Right lung (tissue), 5 donors: ENCODE data around the gene LRRFIP2. TPM values are rescaled to one million over a fixed set of nuclear protein-coding genes. Genes with fewer than 3 reads are reported as not detected.
A peak's percentile ranks its signal among the peaks of the same experiment; 100 is the strongest.

ENCODE experiments used
- DNase-seq, 2 donors: peaks; one replicate each; pipeline ENCODE4 v3.0.0-alpha.2; 2013
- polyA plus RNA-seq, 5 donors: library from polyadenylated mRNA; unstranded; fragments of 120-200 nt; gene quantifications; one replicate each; pipeline versions ENCODE4 v1.2.1 to v1.2.3, GENCODE V29; 2013; ENCODE audit warnings: inconsistent platforms in 1 of 5, low replicate concordance in 1 of 5; ENCODE audit not compliant: insufficient read length in 5 of 5, insufficient read depth in 1 of 5

LRRFIP2 gene
- polyA plus RNA-seq, 5 donors, result 61.4 to 72.4 (median 65.1) TPM

GRCh38 chr3:37117548-37117947 lies 56.8 kb downstream of the LRRFIP2 start:
- DNase-seq, result no peak

DNA sequence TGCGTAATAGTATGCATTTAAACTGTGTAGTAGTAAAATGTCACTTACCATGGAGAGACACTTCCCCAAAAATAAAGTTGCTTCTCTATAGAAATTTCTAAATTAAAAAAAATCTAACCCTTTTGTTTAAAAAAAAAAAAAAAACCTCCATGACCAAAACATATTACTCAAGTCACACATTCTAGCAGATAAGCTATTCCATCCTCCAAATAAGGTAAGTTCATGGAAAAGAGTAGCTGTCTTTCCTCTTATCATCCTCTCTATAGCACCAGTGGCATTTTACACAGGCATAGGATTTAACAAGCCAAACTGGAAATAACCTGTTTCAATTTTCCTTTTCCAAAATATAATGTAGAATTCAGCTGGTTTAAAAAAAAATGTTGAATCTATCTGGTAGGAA lies 57.4 kb downstream of the LRRFIP2 start:
- no peak for DNase-seq

DNA sequence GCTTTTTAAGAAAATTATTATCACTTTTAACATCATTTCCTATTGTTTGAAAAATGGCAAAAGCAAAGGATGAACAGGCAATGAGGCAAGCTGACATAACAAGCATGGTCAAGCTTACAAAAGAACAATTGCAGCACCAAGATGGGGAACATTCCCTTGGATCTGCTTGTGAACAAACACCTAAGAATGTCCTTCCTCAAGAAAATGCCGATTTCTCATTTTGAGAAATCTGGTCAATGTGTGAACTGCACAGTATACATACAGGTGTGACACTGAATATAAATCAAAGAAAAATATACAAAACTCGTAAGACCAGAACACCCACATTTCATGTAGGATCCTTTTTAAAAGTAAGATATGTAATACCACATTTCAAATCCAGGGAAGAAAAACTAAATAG lies 58.9 kb downstream of the LRRFIP2 start:
- no peak for DNase-seq

DNA sequence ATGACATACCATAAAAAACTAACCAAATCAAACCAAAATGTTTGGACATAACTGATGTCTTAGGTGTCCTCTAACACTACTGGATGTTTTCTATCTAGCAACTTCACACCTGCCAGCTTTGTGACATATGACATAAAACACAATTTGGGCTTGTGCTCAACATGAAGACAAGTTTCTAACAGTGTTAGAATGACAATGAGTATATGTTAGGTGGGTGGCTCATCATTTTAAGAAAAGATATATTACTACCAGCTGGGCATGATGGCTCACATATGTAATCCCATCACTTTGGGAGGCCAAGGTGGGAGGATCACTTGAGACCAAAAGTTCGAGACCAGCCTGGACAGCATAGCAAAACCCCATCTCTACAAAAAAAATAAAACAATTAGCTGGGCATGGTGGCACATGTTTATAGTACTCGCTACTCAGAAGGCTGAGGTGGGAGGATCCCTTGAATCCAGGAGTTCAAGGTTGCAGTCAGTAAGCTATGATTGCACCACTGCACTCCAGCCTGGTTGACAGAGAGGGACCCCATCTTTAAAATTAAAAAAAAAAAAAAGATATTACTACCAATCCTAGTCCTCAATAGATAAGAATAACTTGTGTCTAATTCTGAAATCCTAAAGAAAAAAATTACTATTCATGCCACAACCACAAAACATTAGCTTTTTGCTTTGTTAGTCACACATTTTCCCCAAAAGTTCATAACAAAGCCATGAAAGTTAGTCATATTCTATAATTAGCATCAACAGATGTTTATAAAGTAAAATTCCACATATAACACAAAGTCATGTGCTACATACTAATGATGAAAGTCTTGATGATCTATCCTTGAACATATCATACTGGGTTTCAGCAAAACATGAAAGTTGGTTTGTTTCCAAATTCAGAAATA lies 59.9 kb downstream of the LRRFIP2 start:
- DNase-seq, result no peak

DNA sequence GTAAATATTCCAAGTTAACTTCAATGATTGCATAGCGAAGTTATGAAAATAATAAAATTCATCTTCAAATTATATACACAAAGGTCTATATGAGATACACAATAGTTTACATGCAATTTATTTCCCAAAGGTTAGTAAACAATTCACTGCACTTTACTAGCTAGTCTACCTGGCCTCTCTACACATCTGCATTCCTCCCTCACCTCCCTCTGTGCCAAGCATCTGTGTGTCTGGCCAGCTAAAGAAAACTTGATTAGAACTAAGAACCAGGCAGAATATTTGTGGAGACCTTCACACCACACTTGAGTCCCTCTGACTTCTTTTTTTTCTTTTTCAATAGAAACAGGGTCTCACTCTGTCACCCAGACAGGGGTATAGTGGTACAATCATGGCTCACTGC lies 61.4 kb downstream of the LRRFIP2 start:
- no peak for DNase-seq

- DNase-seq, result no peak
These were observed 63.2 kb downstream of the LRRFIP2 start for GRCh38 chr3:37111199-37111598.

GRCh38 chr3:37107846-37108245 lies 66.5 kb downstream of the LRRFIP2 start:
- no peak for DNase-seq

DNA sequence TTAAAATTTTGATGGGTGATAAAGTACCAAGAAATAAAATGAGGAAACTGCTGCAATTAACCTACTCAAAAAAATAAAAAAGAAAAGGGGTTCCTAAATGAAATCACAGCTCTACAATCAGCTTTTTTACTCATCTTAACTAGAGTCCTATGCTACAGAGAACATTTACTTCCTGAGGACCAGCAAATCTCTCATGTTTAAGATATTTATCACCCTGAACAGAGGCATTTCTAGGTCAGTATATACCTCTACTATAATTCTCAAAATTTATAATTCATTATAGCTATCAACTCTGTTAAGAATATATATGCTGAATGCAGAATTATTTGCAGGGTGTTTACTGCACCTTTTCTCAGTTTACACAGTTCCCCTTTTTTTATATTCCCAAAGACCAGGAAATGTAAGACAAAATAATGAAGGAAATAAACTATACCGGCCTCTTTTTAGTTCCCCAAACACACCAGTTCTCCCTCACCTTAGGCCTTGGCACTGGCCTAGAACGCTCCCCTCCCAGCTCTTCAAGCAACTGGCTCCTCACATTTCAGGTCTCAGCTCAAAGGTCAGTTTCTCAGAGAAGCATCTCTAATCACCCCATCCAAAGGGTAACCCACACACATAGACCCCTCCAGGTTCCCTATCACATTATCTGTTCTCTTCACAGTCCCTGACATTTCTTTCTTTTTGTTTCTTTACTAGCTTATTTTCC lies 71.1 kb downstream of the LRRFIP2 start:
- DNase-seq, result no peak

- DNase-seq, result no peak
These were observed 74.0 kb downstream of the LRRFIP2 start for GRCh38 chr3:37100411-37100810.

- DNase-seq, result no peak
These were observed 74.9 kb downstream of the LRRFIP2 start for GRCh38 chr3:37099469-37099868.

DNA sequence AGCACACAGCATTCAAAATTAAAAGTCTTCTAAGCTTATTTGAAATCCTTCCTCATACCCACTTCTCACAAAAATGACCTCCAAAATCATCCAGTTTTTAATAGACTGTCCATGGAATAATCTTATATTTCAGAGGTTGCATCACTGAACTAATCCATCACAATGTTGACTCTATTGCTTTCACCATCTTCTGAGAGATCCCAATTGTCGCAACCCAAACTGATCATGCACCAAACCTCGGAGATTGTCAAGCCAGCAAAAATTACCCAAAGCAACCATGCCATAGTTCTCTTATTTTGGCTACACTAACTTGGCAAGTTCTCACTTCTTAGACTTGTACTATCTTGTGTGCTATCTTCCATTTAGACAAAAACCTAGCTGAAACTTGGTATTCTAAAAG lies 75.5 kb downstream of the LRRFIP2 start:
- no peak for DNase-seq

GRCh38 chr3:37097776-37098175 lies 76.6 kb downstream of the LRRFIP2 start:
- DNase-seq, result no peak

DNA sequence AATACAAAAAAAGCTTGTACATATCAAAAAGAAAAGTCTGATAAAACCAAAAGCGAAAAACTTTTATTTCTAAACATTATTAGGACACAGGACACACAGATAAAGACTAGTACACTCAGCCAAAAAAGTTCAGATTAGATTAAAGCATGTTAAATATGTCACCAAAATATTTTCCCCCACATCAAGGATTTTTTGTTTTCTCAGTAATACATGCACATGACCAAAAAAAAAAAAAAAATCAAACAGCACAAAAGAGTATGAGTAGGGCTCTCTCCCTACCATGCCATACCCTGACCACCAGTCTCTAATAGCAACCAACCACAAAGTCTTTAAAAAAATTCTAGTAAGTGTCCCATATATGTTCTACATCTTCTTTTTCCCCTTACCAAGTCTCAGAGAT lies 77.4 kb downstream of the LRRFIP2 start:
- DNase-seq, result no peak

- no peak for DNase-seq
These were observed 78.1 kb downstream of the LRRFIP2 start for GRCh38 chr3:37096288-37096687.

DNA sequence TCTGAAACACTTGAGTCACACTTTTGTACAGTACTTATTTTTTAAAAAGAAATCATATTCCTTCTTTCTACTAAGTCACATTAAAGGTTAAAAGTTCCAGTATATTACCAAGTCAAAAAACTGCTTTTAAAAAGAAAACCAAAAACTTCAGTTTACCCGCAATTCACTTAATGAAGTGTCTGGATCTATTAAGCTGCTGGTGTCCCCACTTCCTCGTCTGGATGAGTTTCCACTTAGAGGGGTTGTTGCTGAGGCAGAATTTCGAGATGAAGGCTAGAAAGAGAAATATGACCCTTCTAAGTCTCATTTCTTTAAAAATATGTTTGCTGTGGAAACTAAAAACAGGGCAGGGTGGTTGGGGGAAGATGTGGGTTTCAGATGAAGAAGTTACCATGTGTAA lies 79.7 kb downstream of the LRRFIP2 start:
- DNase-seq, result peak; percentile 65 to 80

DNA sequence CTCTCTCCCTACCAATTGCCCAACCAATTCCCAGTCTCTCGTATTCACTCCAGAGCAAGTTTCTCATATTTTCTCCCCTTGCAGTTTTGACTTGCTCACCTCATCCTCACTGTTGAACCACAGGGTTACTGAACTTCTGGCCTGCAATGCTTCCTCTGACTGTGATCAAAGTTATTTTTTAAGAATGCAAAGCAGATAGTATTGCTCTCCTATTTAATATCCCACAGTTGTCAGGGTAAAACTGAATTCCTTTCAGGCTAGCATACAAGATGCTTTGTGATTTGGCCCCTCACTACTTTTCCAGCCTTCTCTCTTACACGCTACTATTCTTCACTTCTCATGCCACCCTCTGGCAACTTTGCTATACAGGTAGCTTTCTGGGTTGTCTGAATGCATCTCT lies 80.9 kb downstream of the LRRFIP2 start:
- no peak for DNase-seq

DNA sequence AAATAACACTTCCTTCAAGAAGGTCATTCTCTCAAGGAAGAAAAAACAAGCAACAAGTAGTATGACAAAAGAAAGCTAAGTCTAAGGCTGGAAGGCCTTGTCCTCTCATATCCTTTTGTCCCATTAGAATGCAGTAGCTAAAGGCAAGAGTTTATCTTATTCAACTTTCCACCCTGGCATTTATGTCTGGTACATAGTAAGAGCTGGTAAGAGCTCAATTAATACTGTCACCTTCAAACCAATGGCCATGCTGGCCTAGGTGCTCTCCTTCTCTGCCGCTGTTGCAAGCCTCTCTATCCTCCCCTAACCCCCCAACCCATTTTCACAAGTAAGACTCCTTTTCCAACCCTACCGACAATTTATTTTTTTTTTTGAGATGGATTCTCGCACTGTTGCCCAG lies 81.9 kb downstream of the LRRFIP2 start:
- no peak for DNase-seq

- DNase-seq, result no peak
These were observed 86.5 kb downstream of the LRRFIP2 start for GRCh38 chr3:37087870-37088269.

DNA sequence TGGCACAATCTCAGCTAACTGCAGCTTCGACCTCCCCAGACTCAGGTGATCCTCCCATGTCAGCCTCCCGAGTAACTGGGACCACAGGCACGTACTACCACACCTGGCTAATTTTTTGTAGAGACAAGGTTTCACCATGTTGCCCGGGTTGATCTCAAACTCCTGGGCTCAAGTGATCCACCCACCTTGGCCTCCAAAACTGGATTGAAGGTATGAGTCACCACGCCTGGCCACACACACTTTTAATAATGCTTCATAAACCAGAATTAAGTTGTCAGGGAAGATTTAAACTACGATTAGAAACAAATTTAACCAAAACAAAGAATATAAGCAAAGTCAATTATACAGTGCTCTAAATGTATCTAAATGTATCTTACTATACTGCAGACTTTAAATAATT lies 87.5 kb downstream of the LRRFIP2 start:
- DNase-seq, result no peak

- DNase-seq, result no peak
These were observed 92.1 kb downstream of the LRRFIP2 start for GRCh38 chr3:37082317-37082716.

DNA sequence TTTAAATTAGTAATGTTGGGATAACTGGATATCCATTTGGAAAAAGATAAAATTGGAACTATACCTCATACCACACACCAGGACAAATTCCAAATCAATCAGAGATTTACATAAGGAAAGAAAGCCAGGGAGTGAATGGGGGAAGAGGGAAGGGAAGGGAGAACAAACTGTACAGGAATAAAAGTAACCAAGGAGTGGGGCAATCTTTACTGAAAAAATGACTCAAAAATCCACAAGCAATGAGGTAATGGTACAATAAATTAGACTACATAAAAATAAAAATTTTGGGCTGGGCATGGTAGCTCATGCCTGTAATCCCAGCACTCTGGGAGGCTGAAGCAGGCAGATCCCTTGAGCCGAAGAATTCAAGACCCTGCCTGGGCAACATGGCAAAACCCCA lies 98.4 kb downstream of the LRRFIP2 start:
- no peak for DNase-seq

- no peak for DNase-seq
These were observed 100.2 kb downstream of the LRRFIP2 start for GRCh38 chr3:37074178-37074577.

- peak; percentile 66 to 74 for DNase-seq
These were observed 101.5 kb downstream of the LRRFIP2 start for GRCh38 chr3:37072892-37073291.
